HepG2 (cell line): ENCODE data around the gene FABP1.

Source experiments
- CHD2 ChIP-seq: IDR thresholded peaks from 2 replicates; pipeline ENCODE4 v1.6.1; 2011; ENCODE audit warnings: low read depth, low read length, improper control_type of control experiment
- EED ChIP-seq: sonication (generic); formaldehyde crosslinking; IDR thresholded peaks from 2 replicates; pipeline ENCODE4 v1.5.0; 2020; ENCODE audit warnings: mild to moderate bottlenecking, missing genetic modification reagents
- HDAC2 ChIP-seq: sonication (generic); formaldehyde crosslinking; IDR thresholded peaks from 2 replicates; pipeline ENCODE4 v1.4.0; 2020; ENCODE audit warnings: missing genetic modification reagents
- MTERF4 ChIP-seq: sonication (generic); formaldehyde crosslinking; IDR thresholded peaks from 2 replicates; pipeline ENCODE4 v1.8.0; 2023; ENCODE audit warnings: mild to moderate bottlenecking, missing genetic modification reagents
- RAD21 ChIP-seq: fragments of 450-650 bp; formaldehyde crosslinking; IDR thresholded peaks from 2 replicates; pipeline ENCODE4 v1.5.0; 2020; ENCODE audit warnings: mild to moderate bottlenecking
- RARG ChIP-seq: sonication (generic); formaldehyde crosslinking; IDR thresholded peaks from 2 replicates; pipeline ENCODE4 v1.4.0; 2020; ENCODE audit warnings: low read depth, mild to moderate bottlenecking, missing genetic modification reagents
- RELA ChIP-seq: sonication (generic); formaldehyde crosslinking; IDR thresholded peaks from 2 replicates; pipeline ENCODE4 v1.4.0; 2020; ENCODE audit warnings: missing genetic modification reagents
- REST ChIP-seq, 2 experiments: IDR thresholded peaks; 2 replicates each; pipeline ENCODE4 v1.6.1; 2011 to 2012; ENCODE audit warnings: low read length in 2 of 2, borderline replicate concordance in 1 of 2, low read depth in 1 of 2, mild to moderate bottlenecking in 1 of 2, moderate library complexity in 1 of 2
- SYNCRIP ChIP-seq: fragments of 200-400 bp; formaldehyde crosslinking; IDR thresholded peaks from 2 replicates; pipeline ENCODE4 v1.6.1; 2018; ENCODE audit warnings: mild to moderate bottlenecking, low read depth, low read length; ENCODE audit not compliant: insufficient read depth
- ZFX ChIP-seq: sonication (generic); formaldehyde crosslinking; IDR thresholded peaks from 2 replicates; pipeline ENCODE4 v1.4.0; 2020; ENCODE audit warnings: mild to moderate bottlenecking, low read depth, missing genetic modification reagents, moderate library complexity
- ZNF24 ChIP-seq: fragments of 450-650 bp; IDR thresholded peaks from 2 replicates; pipeline ENCODE4 v1.6.1; 2017; ENCODE audit warnings: antibody characterized with exemption, mild to moderate bottlenecking
- TF ChIP-seq, protein P1 (sequence below): sonication (generic); formaldehyde crosslinking; conservative IDR thresholded peaks from 2 replicates; pipeline ENCODE4 v1.8.1; 2023; ENCODE audit warnings: missing genetic modification reagents
- TF ChIP-seq, protein P2 (sequence below): sonication (generic); formaldehyde crosslinking; IDR thresholded peaks from 2 replicates; pipeline ENCODE4 v1.5.0; 2020; ENCODE audit warnings: mild to moderate bottlenecking, missing genetic modification reagents, moderate library complexity
- TF ChIP-seq, protein P3 (sequence below): sonication (generic); formaldehyde crosslinking; IDR thresholded peaks from 2 replicates; pipeline ENCODE4 v1.4.0; 2020; ENCODE audit warnings: missing genetic modification reagents

GRCh38 chr2:88159955-88160415, 32.1 kb upstream of the FABP1 start:
- TF ChIP-seq HDAC2 (CRISPR knock-in tag) = peak; percentile 32; the same call in 1 of the 2 replicates
- TF ChIP-seq EED = no peak
- TF ChIP-seq SYNCRIP = no peak
- TF ChIP-seq CHD2 = no peak
- TF ChIP-seq RELA (CRISPR knock-in tag) = no peak
- TF ChIP-seq, protein P1, sequence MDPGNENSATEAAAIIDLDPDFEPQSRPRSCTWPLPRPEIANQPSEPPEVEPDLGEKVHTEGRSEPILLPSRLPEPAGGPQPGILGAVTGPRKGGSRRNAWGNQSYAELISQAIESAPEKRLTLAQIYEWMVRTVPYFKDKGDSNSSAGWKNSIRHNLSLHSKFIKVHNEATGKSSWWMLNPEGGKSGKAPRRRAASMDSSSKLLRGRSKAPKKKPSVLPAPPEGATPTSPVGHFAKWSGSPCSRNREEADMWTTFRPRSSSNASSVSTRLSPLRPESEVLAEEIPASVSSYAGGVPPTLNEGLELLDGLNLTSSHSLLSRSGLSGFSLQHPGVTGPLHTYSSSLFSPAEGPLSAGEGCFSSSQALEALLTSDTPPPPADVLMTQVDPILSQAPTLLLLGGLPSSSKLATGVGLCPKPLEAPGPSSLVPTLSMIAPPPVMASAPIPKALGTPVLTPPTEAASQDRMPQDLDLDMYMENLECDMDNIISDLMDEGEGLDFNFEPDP (CRISPR knock-in tag) = no peak
- TF ChIP-seq RAD21 (CRISPR knock-in tag) = peak; percentile 97
- TF ChIP-seq, protein P2, sequence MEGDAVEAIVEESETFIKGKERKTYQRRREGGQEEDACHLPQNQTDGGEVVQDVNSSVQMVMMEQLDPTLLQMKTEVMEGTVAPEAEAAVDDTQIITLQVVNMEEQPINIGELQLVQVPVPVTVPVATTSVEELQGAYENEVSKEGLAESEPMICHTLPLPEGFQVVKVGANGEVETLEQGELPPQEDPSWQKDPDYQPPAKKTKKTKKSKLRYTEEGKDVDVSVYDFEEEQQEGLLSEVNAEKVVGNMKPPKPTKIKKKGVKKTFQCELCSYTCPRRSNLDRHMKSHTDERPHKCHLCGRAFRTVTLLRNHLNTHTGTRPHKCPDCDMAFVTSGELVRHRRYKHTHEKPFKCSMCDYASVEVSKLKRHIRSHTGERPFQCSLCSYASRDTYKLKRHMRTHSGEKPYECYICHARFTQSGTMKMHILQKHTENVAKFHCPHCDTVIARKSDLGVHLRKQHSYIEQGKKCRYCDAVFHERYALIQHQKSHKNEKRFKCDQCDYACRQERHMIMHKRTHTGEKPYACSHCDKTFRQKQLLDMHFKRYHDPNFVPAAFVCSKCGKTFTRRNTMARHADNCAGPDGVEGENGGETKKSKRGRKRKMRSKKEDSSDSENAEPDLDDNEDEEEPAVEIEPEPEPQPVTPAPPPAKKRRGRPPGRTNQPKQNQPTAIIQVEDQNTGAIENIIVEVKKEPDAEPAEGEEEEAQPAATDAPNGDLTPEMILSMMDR = peak; percentile 97
- TF ChIP-seq MTERF4 (CRISPR knock-in tag) = no peak
- TF ChIP-seq, protein P3, sequence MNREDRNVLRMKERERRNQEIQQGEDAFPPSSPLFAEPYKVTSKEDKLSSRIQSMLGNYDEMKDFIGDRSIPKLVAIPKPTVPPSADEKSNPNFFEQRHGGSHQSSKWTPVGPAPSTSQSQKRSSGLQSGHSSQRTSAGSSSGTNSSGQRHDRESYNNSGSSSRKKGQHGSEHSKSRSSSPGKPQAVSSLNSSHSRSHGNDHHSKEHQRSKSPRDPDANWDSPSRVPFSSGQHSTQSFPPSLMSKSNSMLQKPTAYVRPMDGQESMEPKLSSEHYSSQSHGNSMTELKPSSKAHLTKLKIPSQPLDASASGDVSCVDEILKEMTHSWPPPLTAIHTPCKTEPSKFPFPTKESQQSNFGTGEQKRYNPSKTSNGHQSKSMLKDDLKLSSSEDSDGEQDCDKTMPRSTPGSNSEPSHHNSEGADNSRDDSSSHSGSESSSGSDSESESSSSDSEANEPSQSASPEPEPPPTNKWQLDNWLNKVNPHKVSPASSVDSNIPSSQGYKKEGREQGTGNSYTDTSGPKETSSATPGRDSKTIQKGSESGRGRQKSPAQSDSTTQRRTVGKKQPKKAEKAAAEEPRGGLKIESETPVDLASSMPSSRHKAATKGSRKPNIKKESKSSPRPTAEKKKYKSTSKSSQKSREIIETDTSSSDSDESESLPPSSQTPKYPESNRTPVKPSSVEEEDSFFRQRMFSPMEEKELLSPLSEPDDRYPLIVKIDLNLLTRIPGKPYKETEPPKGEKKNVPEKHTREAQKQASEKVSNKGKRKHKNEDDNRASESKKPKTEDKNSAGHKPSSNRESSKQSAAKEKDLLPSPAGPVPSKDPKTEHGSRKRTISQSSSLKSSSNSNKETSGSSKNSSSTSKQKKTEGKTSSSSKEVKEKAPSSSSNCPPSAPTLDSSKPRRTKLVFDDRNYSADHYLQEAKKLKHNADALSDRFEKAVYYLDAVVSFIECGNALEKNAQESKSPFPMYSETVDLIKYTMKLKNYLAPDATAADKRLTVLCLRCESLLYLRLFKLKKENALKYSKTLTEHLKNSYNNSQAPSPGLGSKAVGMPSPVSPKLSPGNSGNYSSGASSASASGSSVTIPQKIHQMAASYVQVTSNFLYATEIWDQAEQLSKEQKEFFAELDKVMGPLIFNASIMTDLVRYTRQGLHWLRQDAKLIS (CRISPR knock-in tag) = 0 out of 2 replicates have a peak, but pooled peaks have one; percentile 56
- no peak for TF ChIP-seq ZFX
- no peak for TF ChIP-seq REST (IDR thresholded peaks at IDR 0.05; ENCODE audit: borderline replicate concordance in 1 of 2, low read depth in 1 of 2, low read length in 2 of 2)
- TF ChIP-seq RARG (CRISPR knock-in tag) = no peak
- TF ChIP-seq ZNF24 = no peak
